Gastroesophageal sphincter (tissue), 4 donors: ENCODE results near the gene P4HB. TPM values are rescaled to one million over a fixed set of nuclear protein-coding genes. Genes with fewer than 3 reads are reported as not detected.

ENCODE experiments used
- ATAC-seq: fragments of 150-250 bp; one replicate; pipeline ENCODE4 v1.9.1; 2016; ENCODE audit warnings: mild to moderate bottlenecking, moderate library complexity
- H3K27ac ChIP-seq, 4 donors: fragments of 200-600 bp; sonication (generic) in 3 of 4; 1 replicate in 3 of 4; 2 replicates in 1 of 4; pipeline ENCODE4 v1.5.1; 2016 to 2019
- H3K27me3 ChIP-seq: fragments of 200-600 bp; sonication (generic); one replicate; pipeline ENCODE4 v1.5.1; 2019
- H3K36me3 ChIP-seq, 2 donors: fragments of 200-600 bp; sonication (generic); one replicate each; pipeline ENCODE4 v1.5.1; 2019; ENCODE audit warnings: control low read depth in 1 of 2
- H3K4me1 ChIP-seq, 3 donors: fragments of 200-600 bp; sonication (generic); 1 replicate in 2 of 3; 2 replicates in 1 of 3; pipeline ENCODE4 v1.5.1; 2016 to 2019; ENCODE audit warnings: control low read depth in 2 of 3
- H3K4me3 ChIP-seq, 2 donors: fragments of 200-600 bp; sonication (generic); one replicate each; pipeline ENCODE4 v1.5.1; 2019; ENCODE audit warnings: mild to moderate bottlenecking in 1 of 2, moderate library complexity in 1 of 2
- H3K9me3 ChIP-seq, 3 donors: fragments of 200-600 bp; sonication (generic); one replicate each; pipeline ENCODE4 v1.5.1; 2017 to 2019; ENCODE audit warnings: control low read depth in 2 of 3
- CTCF ChIP-seq, 4 experiments: fragments of 200-600 bp in 2 of 4; fragments of 450-650 bp in 2 of 4; sonication (generic) in 1 of 4; IDR thresholded peaks; one replicate each; pipeline ENCODE4 v1.5.1; 2017 to 2019; ENCODE audit warnings: antibody characterized with exemption in 4 of 4, mild to moderate bottlenecking in 2 of 4, moderate library complexity in 2 of 4
- EP300 ChIP-seq: sonication (generic); formaldehyde crosslinking; IDR thresholded peaks from one replicate; pipeline ENCODE4 v1.6.1; 2017; ENCODE audit warnings: antibody characterized with exemption, mild to moderate bottlenecking
- POLR2A ChIP-seq, 2 donors: fragments of 450-650 bp; IDR thresholded peaks; one replicate each; pipeline ENCODE4 v1.6.1; 2017; ENCODE audit warnings: antibody characterized with exemption in 2 of 2, mild to moderate bottlenecking in 2 of 2, moderate library complexity in 1 of 2
- POLR2AphosphoS5 ChIP-seq: sonication (generic); formaldehyde crosslinking; IDR thresholded peaks from one replicate; pipeline ENCODE4 v1.6.1; 2017; ENCODE audit warnings: antibody characterized with exemption
- WGBS, 2 donors: methylation state at CpG; one replicate each; pipeline ENCODE4 v1.1.5; 2018; ENCODE audit warnings: low coverage in 1 of 2; 5-methylcytosine and 5-hydroxymethylcytosine counted together
- total RNA-seq, 4 donors: library from RNA; depleted of rRNA; stranded (reverse); fragments of >200 nt; gene quantifications; one replicate each; pipeline ENCODE4 v1.1.0, GENCODE V29; 2016

Gene P4HB
- total RNA-seq, 4 donors from 2014 or later = 257 to 365 (median 324) TPM

GRCh38 chr17:81863123-81863675 is 2.9 kb upstream of the P4HB start:
- ATAC-seq = no peak
- Histone ChIP-seq H3K27ac (no peak overlapping the region), H3K4me3 (no peak overlapping the region), H3K4me1 (peaks cover 0 to 69% (median 32%) of the 10 kb centered on the region in 3 donors), H3K27me3 (no peaks in the 10 kb centered on the region), H3K9me3 (no peaks in the 10 kb centered on the region), H3K36me3 (peaks cover 0 to 34% of the 10 kb centered on the region in 2 donors)
- 53 to 73% methylated on average over 2 to 3 of the region's 6 CpGs for WGBS, 2 donors
- TF ChIP-seq EP300 (no peak), POLR2A (IDR thresholded peaks at IDR 0.05) (no peak), POLR2AphosphoS5 (no peak), CTCF (IDR thresholded peaks at IDR 0.05) (no peak)

- peaks cover 0 to 44% of the 10 kb centered on the region in 2 donors for H3K36me3 ChIP-seq
- H3K27me3 ChIP-seq = no peaks in the 10 kb centered on the region
- H3K9me3 ChIP-seq = no peaks in the 10 kb centered on the region
- peak overlapping the region; percentile 87 to 97 (median 91) for H3K27ac ChIP-seq
- peak overlapping the region; percentile 51 to 88 for H3K4me3 ChIP-seq
- TF ChIP-seq POLR2A (IDR thresholded peaks at IDR 0.05) = peak; percentile 92 to 94
- TF ChIP-seq POLR2AphosphoS5 = peak; percentile 98
- TF ChIP-seq CTCF (IDR thresholded peaks at IDR 0.05) = peak in 1 of 4 experiments; percentile 36
- no peak for TF ChIP-seq EP300
- peaks cover 0 to 67% (median 25%) of the 10 kb centered on the region in 3 donors for H3K4me1 ChIP-seq
- peak; percentile 96 for ATAC-seq
- 1 to 2% methylated on average over 11 to 16 of the region's 74 CpGs for WGBS, 2 donors
These were observed 627 bp upstream of the P4HB start for GRCh38 chr17:81860756-81861568.

DNA sequence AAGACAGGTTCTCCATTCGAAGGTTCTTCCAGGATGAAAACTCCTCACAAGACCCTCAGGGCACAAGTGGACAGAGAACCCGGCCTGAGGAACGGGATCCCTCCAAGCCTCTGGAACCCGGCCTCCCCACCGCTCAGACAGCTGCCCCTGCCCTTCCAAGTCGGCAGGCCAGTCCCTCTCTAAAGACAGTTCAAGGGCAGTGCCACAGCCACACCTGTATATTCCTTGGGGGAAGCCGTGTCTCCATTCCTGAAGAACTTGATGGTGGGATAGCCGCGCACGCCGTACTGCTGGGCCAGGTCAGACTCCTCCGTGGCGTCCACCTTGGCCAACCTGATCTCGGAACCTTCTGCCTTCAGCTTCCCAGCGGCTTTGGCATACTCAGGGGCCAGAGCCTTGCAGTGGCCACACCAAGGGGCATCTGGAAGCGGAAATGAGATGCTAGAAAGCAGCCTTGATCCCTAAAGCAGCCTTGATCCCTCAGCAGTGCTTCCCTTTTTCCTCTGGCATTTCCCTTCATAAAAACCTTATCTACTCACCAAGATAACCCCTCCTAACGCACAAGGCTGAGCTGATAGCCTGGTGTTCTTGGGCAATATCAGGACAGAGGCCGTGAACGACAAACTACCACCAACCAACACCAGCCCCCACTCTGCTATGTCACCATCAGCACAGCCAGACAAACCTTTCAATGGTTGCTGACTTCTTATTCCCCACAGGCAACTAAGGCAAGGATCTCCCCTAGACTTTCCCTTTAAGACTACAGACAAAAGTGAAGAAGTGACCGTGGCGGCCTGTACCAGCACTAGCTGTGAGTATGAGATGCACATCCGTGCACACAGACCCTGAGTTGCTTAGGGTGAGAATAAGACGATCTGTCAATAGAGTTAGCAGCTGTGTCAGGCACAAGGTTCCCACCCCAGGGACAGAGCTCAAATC is 1.1 kb downstream of the P4HB start:
- Histone ChIP-seq H3K4me3 (peak overlapping the region; percentile 84 to 88), H3K27me3 (no peaks in the 10 kb centered on the region), H3K9me3 (no peaks in the 10 kb centered on the region), H3K27ac (peak overlapping the region; percentile 82 to 98 (median 91)), H3K36me3 (peaks cover 0 to 49% of the 10 kb centered on the region in 2 donors), H3K4me1 (peaks cover 0 to 78% (median 25%) of the 10 kb centered on the region in 3 donors)
- no peak for ATAC-seq
- TF ChIP-seq POLR2AphosphoS5 = no peak
- no peak for TF ChIP-seq POLR2A (IDR thresholded peaks at IDR 0.05)
- TF ChIP-seq CTCF (IDR thresholded peaks at IDR 0.05) = no peak
- TF ChIP-seq EP300 = no peak
- 44% methylated on average over 9 of the region's 23 CpGs; no CpG with 5 or more reads in 1 of the 2 donors for WGBS, 2 donors

DNA sequence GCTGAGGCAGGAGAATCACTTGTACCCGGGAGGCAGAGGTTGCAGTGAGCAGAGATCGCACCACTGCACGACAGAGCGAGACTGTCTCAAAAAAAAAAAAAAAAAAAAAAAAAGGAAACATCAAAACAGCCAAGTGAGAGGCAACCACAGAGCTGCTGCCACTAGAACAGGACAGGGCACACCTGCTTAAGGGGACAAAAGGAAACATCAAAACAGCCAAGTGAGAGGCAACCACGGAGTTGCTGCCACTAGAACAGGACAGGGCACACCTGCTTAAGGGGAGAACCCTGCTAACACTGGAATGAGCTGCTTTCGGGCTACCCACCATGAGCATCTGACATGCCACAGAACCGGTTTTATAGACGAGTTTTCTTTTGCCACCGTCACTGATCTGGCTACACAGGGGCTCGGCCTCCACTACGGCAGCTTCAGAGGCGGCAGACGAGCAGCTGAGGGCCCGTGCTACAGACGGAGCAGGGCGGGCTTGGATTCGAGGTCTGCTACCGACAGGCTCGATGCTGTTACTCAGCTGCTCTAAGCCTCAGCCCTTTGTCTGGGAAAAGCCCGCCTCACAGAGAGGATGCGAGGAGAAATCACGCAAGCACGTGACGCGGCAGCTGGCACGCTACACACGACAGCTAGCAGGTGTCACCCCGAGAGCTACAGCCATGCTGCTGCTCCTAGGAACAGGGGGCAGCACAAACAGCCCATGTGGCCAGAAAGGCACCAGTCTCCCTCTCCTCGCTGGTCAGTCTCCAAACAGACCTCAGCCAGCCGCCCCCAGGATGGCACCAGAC is 2.0 kb downstream of the P4HB start:
- Histone ChIP-seq H3K4me1 (peaks cover 0 to 76% (median 25%) of the 10 kb centered on the region in 3 donors), H3K27ac (peak overlapping the region in 1 of 4 donors; percentile 98), H3K9me3 (no peaks in the 10 kb centered on the region), H3K27me3 (no peaks in the 10 kb centered on the region), H3K4me3 (peak overlapping the region in 1 of 2 donors; percentile 88), H3K36me3 (peaks cover 0 to 58% of the 10 kb centered on the region in 2 donors)
- WGBS, 2 donors = 67 to 80% methylated on average over 1 to 5 of the region's 30 CpGs
- no peak for TF ChIP-seq POLR2A (IDR thresholded peaks at IDR 0.05)
- TF ChIP-seq EP300 = no peak
- TF ChIP-seq CTCF (IDR thresholded peaks at IDR 0.05) = no peak
- TF ChIP-seq POLR2AphosphoS5 = no peak
- ATAC-seq = no peak
